Mesothelial cell of epicardium (in vitro differentiated cells): ENCODE measurements around the gene ZFAND3. TPM values are rescaled to one million over a fixed set of nuclear protein-coding genes. Genes with fewer than 3 reads are reported as not detected.
"Not testable (repeated sequence)": the region's sequence is repeated elsewhere in the genome, so short reads cannot be mapped to it uniquely, and the experiment has no call there.

Experiments
- DNase-seq, 2 experiments: peaks; one replicate each; pipeline ENCODE4 v3.0.0; 2021; ENCODE audit warnings: low spot score in 2 of 2; ENCODE audit not compliant: unreplicated experiment in 2 of 2
- H3K27ac Mint-ChIP-seq: 2 replicates; pipeline ENCODE4 v1.8.0; 2021; ENCODE audit warnings: mixed read lengths
- H3K27me3 Mint-ChIP-seq: 2 replicates; pipeline ENCODE4 v1.8.0; 2021; ENCODE audit warnings: low read depth, mixed read lengths
- H3K36me3 Mint-ChIP-seq: 2 replicates; pipeline ENCODE4 v1.8.0; 2021; ENCODE audit warnings: mixed read lengths
- H3K4me1 Mint-ChIP-seq: 2 replicates; pipeline ENCODE4 v1.8.0; 2021; ENCODE audit warnings: mixed read lengths
- H3K4me3 Mint-ChIP-seq: 2 replicates; pipeline ENCODE4 v1.8.0; 2021; ENCODE audit warnings: mild to moderate bottlenecking, moderate library complexity, mixed read lengths
- H3K9me3 Mint-ChIP-seq: 2 replicates; pipeline ENCODE4 v1.8.0; 2021; ENCODE audit warnings: mixed read lengths
- total RNA-seq: library from RNA; stranded (reverse); gene quantifications from 3 replicates; pipeline ENCODE4 v1.2.1, GENCODE V29; 2021
- TF ChIP-seq, protein P1 (sequence below): fragments of 200-600 bp; sonication (generic); IDR thresholded peaks from one replicate; pipeline ENCODE4 v1.5.0; 2021; ENCODE audit warnings: antibody characterized with exemption; ENCODE audit not compliant: unreplicated experiment

ZFAND3 gene
- total RNA-seq, 1 donor from 2014 or later, result 81.2 TPM

DNA sequence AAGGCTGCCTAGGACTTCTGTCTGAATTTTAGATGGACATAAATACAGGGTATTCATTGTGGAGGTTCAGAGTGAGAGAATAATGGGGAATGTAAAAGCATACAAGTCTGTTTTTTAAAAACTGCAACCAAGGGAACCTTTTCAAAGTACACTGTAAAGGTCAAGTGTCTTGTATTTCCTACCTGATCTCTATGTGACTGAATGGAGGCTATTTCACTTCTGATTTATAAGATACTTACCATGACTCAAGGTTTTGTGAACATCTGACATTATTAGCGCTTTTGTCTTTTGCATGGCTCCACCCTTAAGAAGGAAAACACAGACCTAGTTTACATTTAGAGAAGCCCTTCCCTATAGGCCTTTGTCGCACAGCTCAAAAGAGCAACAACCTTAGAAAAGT lies 126.5 kb downstream of the ZFAND3 start:
- Mint-ChIP-seq H3K36me3 (peaks cover 19% of the 10 kb centered on the region), H3K4me1 (peaks cover 10% of the 10 kb centered on the region), H3K9me3 (peaks cover 25% of the 10 kb centered on the region), H3K27me3 (no peaks in the 10 kb centered on the region), H3K27ac (peak overlapping the region; percentile 2), H3K4me3 (no peak overlapping the region)
- TF ChIP-seq, protein P1, sequence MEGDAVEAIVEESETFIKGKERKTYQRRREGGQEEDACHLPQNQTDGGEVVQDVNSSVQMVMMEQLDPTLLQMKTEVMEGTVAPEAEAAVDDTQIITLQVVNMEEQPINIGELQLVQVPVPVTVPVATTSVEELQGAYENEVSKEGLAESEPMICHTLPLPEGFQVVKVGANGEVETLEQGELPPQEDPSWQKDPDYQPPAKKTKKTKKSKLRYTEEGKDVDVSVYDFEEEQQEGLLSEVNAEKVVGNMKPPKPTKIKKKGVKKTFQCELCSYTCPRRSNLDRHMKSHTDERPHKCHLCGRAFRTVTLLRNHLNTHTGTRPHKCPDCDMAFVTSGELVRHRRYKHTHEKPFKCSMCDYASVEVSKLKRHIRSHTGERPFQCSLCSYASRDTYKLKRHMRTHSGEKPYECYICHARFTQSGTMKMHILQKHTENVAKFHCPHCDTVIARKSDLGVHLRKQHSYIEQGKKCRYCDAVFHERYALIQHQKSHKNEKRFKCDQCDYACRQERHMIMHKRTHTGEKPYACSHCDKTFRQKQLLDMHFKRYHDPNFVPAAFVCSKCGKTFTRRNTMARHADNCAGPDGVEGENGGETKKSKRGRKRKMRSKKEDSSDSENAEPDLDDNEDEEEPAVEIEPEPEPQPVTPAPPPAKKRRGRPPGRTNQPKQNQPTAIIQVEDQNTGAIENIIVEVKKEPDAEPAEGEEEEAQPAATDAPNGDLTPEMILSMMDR, result no peak
- DNase-seq, result no peak

DNA sequence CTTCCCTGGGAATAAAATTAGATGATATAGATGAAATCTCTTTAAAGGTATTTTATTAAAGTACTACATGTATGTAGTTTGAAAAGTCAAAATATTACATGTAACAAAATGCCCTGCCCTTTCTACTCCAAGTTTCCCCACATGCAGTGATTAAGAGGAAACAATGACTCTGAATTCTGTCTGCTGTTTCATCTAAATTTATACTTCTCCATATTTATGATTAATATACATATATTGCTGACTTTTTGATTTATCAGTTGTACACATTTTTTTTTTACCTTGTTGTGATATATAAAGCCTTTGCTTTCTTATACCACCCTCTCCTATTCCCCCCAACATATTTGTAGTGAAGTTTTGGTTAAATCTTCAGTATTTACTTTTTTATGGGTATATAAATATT lies 127.9 kb downstream of the ZFAND3 start:
- Mint-ChIP-seq H3K4me3 (no peak overlapping the region), H3K4me1 (peaks cover 9% of the 10 kb centered on the region), H3K27me3 (no peaks in the 10 kb centered on the region), H3K27ac (no peak overlapping the region), H3K9me3 (peaks cover 26% of the 10 kb centered on the region), H3K36me3 (peaks cover 19% of the 10 kb centered on the region)
- no peak for DNase-seq
- TF ChIP-seq, protein P1, result no peak

DNA sequence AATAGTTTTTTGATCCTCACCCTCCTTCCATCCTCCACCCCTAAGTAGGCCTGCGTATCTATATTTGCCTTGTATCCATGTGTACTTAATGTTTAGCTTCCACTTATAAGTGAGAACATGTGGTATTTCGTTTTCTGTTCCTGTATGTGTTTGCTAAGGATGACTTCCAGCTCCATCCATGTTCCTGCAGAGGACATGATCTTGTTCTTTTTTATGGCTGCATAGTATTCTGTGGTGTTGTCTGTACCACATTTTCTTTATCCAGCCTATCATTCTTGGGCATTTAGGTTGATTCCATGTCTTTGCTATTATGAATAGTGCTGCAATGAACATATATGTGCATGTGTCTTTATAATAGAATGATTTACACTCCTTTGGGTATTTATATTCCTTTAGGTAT lies 129.1 kb downstream of the ZFAND3 start:
- Mint-ChIP-seq H3K36me3 (peaks cover 19% of the 10 kb centered on the region), H3K9me3 (peaks cover 32% of the 10 kb centered on the region)
- not testable (repeated sequence) for DNase-seq, H3K4me3 Mint-ChIP-seq, H3K27me3 Mint-ChIP-seq, H3K4me1 Mint-ChIP-seq, H3K27ac Mint-ChIP-seq

DNA sequence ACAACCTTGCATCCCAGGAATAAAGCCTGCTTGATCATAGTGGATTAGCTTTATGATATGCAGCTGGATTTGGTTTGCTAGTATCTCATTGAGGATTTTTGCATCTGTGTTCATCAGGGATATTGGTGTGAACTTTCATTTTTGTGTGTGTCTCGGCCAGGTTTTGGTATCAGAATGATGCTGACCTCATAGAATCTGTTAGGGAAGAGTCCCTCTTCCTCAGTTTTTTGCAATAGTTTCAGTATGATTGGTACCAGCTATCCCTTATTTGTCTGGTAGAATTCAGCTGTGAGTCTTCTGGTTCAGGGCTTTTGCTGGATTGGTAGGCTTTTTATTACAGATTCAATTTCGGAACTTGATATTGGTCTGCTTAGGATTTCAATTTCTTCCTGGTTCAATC lies 132.5 kb downstream of the ZFAND3 start:
- no peak for DNase-seq
- peaks cover 32% of the 10 kb centered on the region for H3K9me3 Mint-ChIP-seq
- no peaks in the 10 kb centered on the region for H3K4me1 Mint-ChIP-seq
- TF ChIP-seq, protein P1, result no peak
- no peaks in the 10 kb centered on the region for H3K27me3 Mint-ChIP-seq
- H3K36me3 Mint-ChIP-seq, result peaks cover 19% of the 10 kb centered on the region
- H3K27ac Mint-ChIP-seq, result no peak overlapping the region
- H3K4me3 Mint-ChIP-seq, result no peak overlapping the region

DNA sequence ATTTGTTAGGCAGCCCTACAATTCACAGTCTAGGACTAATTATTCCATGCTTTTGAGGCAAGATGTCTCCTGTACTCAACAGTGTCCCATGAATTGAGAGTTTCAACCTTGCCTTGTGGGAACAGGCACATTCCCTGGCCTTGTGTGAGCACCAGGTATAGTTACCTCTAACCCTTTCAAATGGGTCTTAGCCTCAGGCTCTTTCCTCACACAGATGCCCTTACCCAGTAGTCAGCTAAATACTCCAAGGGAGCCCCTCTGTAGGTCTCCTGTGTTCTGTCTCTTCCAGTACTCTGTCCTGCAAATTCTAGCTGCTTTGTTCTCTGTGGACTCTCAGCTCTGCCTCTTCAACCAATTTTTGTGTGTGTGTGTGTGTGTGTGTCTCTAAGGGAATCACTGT lies 135.3 kb downstream of the ZFAND3 start:
- TF ChIP-seq, protein P1, result no peak
- DNase-seq, result no peak
- no peaks in the 10 kb centered on the region for H3K27me3 Mint-ChIP-seq

DNA sequence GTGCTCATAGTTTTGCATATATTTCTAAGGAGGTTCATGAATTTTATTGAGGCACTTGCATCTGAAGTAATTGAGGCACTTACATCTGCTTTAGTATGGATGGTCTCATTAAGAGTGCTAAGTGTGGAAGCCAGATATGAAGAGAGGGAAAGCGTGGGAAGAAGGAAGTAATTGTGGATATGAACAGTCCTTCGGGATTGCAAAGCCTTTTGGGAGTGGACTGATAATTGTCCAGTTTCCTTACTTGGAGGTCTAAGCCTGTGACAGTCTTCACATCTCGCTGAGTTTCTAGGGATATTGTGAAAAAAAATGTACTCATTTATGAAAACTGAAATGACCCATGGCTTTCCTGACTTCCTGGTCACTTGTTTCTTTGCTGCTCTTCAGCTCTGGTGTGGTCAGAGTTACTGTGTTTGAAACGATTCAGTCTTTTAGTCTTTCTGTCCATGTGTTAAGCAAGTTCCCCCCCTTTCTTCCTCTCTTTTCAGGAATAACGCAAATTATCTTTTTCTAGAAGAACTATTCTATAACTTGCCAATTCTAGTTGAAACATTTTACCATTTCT lies 137.3 kb downstream of the ZFAND3 start:
- Mint-ChIP-seq H3K27me3 (no peaks in the 10 kb centered on the region), H3K36me3 (peaks cover 4% of the 10 kb centered on the region), H3K4me3 (no peak overlapping the region), H3K9me3 (peaks cover 12% of the 10 kb centered on the region), H3K4me1 (peaks cover 2% of the 10 kb centered on the region), H3K27ac (no peak overlapping the region)
- no peak for DNase-seq
- TF ChIP-seq, protein P1, result no peak

More for the DNA sequence above, 135.3 kb downstream of the ZFAND3 start:
- Mint-ChIP-seq H3K4me3 (no peak overlapping the region), H3K4me1 (peaks cover 2% of the 10 kb centered on the region), H3K36me3 (peaks cover 10% of the 10 kb centered on the region), H3K9me3 (peaks cover 16% of the 10 kb centered on the region), H3K27ac (no peak overlapping the region)
